ENCODE results near the gene ZNF133. TPM values are rescaled to one million over a fixed set of nuclear protein-coding genes. Genes with fewer than 3 reads are reported as not detected.

ZNF133 gene
- total RNA-seq (2016; rRNA removed; fragmentation: Illumina TruSeq; extraction: Trizol): 25.9 and 26.7 TPM in 2 replicates
- 20.4 and 21.1 TPM in 2 replicates for total RNA-seq (2016; cell fraction: cytosol; rRNA removed; fragmentation: Illumina TruSeq; extraction: Trizol; ENCODE audit: low read depth)
- total RNA-seq (2016; cell fraction: insoluble cytoplasmic fraction; rRNA removed; fragmentation: Illumina TruSeq; extraction: Trizol): 26.5 and 28.9 TPM in 2 replicates
- total RNA-seq (2016; cell fraction: membrane; rRNA removed; fragmentation: Illumina TruSeq; extraction: Trizol): 14.9 and 18.4 TPM in 2 replicates
- total RNA-seq (2016; cell fraction: nucleus; rRNA removed; fragmentation: Illumina TruSeq; extraction: Trizol): 34.7 and 40.8 TPM in 2 replicates
- polyA plus RNA-seq (2011; rRNA removed): 23.5 and 27.2 TPM in 2 replicates
- 16.3 and 20.3 TPM in 2 replicates for polyA plus RNA-seq (2011; cell fraction: cytosol; rRNA removed)
- polyA plus RNA-seq (2011; cell fraction: nucleus; rRNA removed): 66.0 and 71.0 TPM in 2 replicates
- polyA plus RNA-seq (2012): 14.2 and 16.6 TPM in 2 replicates
- polyA plus RNA-seq (2016; cell fraction: cytosol; fragmentation: Illumina TruSeq; extraction: Trizol; ENCODE audit: low read depth): 2.1 and 2.4 TPM in 2 replicates
- polyA plus RNA-seq (2016; cell fraction: insoluble cytoplasmic fraction; fragmentation: Illumina TruSeq; extraction: Trizol; ENCODE audit: low read depth): 16.5 and 16.7 TPM in 2 replicates
- polyA plus RNA-seq (2016; cell fraction: membrane; fragmentation: Illumina TruSeq; extraction: Trizol; ENCODE audit: low read depth): 5.2 and 5.4 TPM in 2 replicates
- polyA plus RNA-seq (2016; cell fraction: nucleus; fragmentation: Illumina TruSeq; extraction: Trizol; ENCODE audit: insufficient read depth, low read depth): 69.3 and 73.3 TPM in 2 replicates
- 7.4 and 27.1 TPM in 2 replicates for polyA minus RNA-seq (2011; rRNA and poly(A)+ RNA removed; ENCODE audit: low replicate concordance)
- 10.5 and 10.6 TPM in 2 replicates for polyA minus RNA-seq (2011; cell fraction: cytosol; rRNA and poly(A)+ RNA removed)
- 25.5 and 34.3 TPM in 2 replicates for polyA minus RNA-seq (2011; cell fraction: nucleus; rRNA and poly(A)+ RNA removed)
- percentile 89 among the genes with signal in this experiment for Bru-seq, nascent RNA
- percentile 75 among the genes with signal in this experiment for BruChase-seq, experiment 1, labeled RNA remaining after a 6-hour chase
- percentile 90 among the genes with signal in this experiment for BruChase-seq, experiment 2, labeled RNA remaining after a 2-hour chase
- long read RNA-seq, experiment 1, partial matches to known transcripts: 0 of 11 reads
- long read RNA-seq, experiment 1, other reads (novel, unspliced or antisense): 9 of 11 reads
- long read RNA-seq, experiment 2, partial matches to known transcripts: 16 of 26 reads
- long read RNA-seq, experiment 2, other reads (novel, unspliced or antisense): 8 of 26 reads

DNA sequence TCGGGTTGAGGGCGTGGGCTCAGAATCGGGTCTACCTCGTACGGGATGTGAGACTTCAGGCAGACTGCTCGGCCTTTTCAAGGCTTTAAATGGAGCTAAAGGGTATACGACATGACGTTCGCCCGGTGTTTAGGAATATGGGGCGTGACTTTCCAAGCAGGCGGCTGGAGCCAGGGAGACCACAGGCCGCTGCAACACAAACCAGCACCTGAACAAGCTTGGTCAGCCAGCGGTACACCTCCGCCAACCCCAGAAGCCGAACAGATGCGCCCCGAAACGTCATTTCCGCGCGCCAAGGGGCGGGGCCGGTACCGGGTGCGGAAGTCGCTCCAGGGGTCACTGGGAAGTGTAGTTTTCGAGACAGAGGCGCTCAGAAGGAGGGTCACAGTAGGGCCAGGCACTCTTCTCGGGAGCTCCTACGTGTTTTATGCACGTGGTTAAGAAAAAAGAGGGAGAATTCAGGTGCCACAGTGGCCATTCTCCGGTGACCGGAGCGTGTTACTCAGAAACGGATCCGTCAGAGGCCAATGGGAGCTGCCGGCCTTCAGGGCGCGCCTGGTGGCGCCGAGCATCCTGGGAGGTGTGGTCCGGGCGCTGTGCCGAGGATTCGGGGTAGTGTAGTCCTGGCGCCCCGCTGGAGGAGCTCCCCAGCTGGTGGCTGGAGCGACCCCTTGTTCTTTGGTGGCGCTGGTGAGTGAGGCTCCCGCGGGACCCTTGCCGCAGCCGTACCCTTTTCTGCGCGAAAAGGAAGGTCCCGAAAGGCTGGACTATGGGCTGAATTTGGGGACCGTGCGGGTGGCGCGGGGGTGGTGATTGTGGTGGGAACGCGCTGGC lies at the start of gene ZNF133:
TSS of gene ZNF133 (plus strand) at position 613 of the 834 bp plus-strand sequence. CDS start 17,160 bp downstream, outside the sequence.
- Histone ChIP-seq H3K27ac (ENCODE audit: extremely low read length, insufficient read depth, low read length) (peak within 1 kb of the TSS; percentile 87), H3K79me2 (ENCODE audit: insufficient read depth, low read length) (peaks cover 38% of the 10 kb centered on the region), H3K9ac (ENCODE audit: insufficient read depth, low read depth, low read length) (peak within 1 kb of the TSS; percentile 88), H3K36me3 (replicated peaks in 1 of 2; ENCODE audit: control insufficient read depth in 1 of 2, insufficient read depth in 2 of 2, low read length in 2 of 2) (peaks cover 8 to 13% of the 10 kb centered on the region in 2 experiments; a peak in 4 of 5 replicates), H2AFZ (ENCODE audit: low read length) (peak within 1 kb of the TSS; percentile 99), H3K27me3 (ENCODE audit: control insufficient read depth in 1 of 2, insufficient read depth in 2 of 2, low read length in 2 of 2) (no peaks in the 10 kb centered on the region; a peak in 1 of 5 replicates), H3K4me1 (ENCODE audit: insufficient read depth, low read length) (peaks cover 20% of the 10 kb centered on the region), H3K9me3 (ENCODE audit: low read length) (peaks cover 33% of the 10 kb centered on the region), H4K20me1 (ENCODE audit: insufficient read depth, low read length) (no peaks in the 10 kb centered on the region), H3K4me2 (ENCODE audit: low read depth, low read length) (peak within 1 kb of the TSS; percentile 98), H3K4me3 (replicated peaks in 1 of 3; ENCODE audit: insufficient read depth in 1 of 3, low read depth in 2 of 3, low read length in 3 of 3) (peak within 1 kb of the TSS; percentile 76 to 93 (median 85))
- POLR2A ChIA-PET: interaction anchor here (0.5 to 2.7 kb wide), 43 partner anchors 11 to 783 kb away, joined by 3 to 40 read pairs (median 4); partner anchors contain the start of genes BFSP1, DSTN, DZANK1 and KAT14
- DNase-seq (ENCODE audit: low spot score) (peak; percentile 96), FAIRE-seq (peak; percentile 77), ATAC-seq (peak; percentile 98)
- in situ Hi-C loops (cut with HindIII; ENCODE audit: extremely low pct_ligation_motif_present, low pct_unique_long_range_greater_than_20kb) (loop anchor here (25.0 kb wide), 1 partner anchor 776 kb away; no protein-coding TSS in a partner anchor), intact Hi-C loops (cut with micrococcal nuclease; ENCODE audit: unreplicated experiment) (loop anchor here (1.0 to 10.0 kb wide), 5 partner anchors 37 to 219 kb away; partner anchors contain the start of genes DZANK1, POLR3F and SEC23B)
- CTCF ChIA-PET (ENCODE audit: low intra/inter-chr PET ratio, low total read pairs): no interaction called here
- WGBS (ENCODE audit: low lambda C conversion rate): under 1% methylated on average over 53 of the region's 63 CpGs
- BruUV-seq (replicated peaks): no TSS peak
- TF ChIP-seq SIN3A (IDR thresholded peaks at IDR 0.05; ENCODE audit: borderline replicate concordance, low read depth, low read length) (peak; percentile 91), TGIF2 (CRISPR knock-in tag; IDR thresholded peaks at IDR 0.05) (no peak; the same call in 1 of the 2 replicates), ZNF335 (CRISPR knock-in tag; IDR thresholded peaks at IDR 0.05) (peak; percentile 95; the same call in 1 of the 2 replicates), ZSCAN21 (CRISPR knock-in tag; IDR thresholded peaks at IDR 0.05; ENCODE audit: borderline replicate concordance) (peak; percentile 87), KAT7 (CRISPR knock-in tag; IDR thresholded peaks at IDR 0.05; ENCODE audit: borderline replicate concordance) (peak; percentile 83), XBP1 (CRISPR knock-in tag; IDR thresholded peaks at IDR 0.05) (peak; percentile 21; the same call in 1 of the 2 replicates), NPAS2 (CRISPR knock-in tag; IDR thresholded peaks at IDR 0.05; ENCODE audit: borderline replicate concordance) (no peak)
- TF ChIP-seq, protein P1, sequence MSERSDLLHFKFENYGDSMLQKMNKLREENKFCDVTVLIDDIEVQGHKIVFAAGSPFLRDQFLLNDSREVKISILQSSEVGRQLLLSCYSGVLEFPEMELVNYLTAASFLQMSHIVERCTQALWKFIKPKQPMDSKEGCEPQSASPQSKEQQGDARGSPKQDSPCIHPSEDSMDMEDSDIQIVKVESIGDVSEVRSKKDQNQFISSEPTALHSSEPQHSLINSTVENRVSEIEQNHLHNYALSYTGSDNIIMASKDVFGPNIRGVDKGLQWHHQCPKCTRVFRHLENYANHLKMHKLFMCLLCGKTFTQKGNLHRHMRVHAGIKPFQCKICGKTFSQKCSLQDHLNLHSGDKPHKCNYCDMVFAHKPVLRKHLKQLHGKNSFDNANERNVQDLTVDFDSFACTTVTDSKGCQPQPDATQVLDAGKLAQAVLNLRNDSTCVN (CRISPR knock-in tag; IDR thresholded peaks at IDR 0.05; ENCODE audit: borderline replicate concordance): 0 out of 2 replicates have a peak, but pooled peaks have one; percentile 25
- TF ChIP-seq, protein P2, sequence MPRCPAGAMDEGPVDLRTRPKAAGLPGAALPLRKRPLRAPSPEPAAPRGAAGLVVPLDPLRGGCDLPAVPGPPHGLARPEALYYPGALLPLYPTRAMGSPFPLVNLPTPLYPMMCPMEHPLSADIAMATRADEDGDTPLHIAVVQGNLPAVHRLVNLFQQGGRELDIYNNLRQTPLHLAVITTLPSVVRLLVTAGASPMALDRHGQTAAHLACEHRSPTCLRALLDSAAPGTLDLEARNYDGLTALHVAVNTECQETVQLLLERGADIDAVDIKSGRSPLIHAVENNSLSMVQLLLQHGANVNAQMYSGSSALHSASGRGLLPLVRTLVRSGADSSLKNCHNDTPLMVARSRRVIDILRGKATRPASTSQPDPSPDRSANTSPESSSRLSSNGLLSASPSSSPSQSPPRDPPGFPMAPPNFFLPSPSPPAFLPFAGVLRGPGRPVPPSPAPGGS (CRISPR knock-in tag; IDR thresholded peaks at IDR 0.05): 0 out of 2 replicates have a peak, but pooled peaks have one; percentile 23
- TF ChIP-seq, protein P3, sequence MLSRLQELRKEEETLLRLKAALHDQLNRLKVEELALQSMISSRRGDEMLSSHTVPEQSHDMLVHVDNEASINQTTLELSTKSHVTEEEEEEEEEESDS (CRISPR knock-in tag; IDR thresholded peaks at IDR 0.05; ENCODE audit: borderline replicate concordance): peak; percentile 77; the same call in 1 of the 2 replicates
